ENCODE measurements around the gene ZNF248. TPM values are rescaled to one million over a fixed set of nuclear protein-coding genes. Genes with fewer than 3 reads are reported as not detected.

The ZNF248 gene
- total RNA-seq, 1 donor from 2014 or later: 9.3 TPM

DNA sequence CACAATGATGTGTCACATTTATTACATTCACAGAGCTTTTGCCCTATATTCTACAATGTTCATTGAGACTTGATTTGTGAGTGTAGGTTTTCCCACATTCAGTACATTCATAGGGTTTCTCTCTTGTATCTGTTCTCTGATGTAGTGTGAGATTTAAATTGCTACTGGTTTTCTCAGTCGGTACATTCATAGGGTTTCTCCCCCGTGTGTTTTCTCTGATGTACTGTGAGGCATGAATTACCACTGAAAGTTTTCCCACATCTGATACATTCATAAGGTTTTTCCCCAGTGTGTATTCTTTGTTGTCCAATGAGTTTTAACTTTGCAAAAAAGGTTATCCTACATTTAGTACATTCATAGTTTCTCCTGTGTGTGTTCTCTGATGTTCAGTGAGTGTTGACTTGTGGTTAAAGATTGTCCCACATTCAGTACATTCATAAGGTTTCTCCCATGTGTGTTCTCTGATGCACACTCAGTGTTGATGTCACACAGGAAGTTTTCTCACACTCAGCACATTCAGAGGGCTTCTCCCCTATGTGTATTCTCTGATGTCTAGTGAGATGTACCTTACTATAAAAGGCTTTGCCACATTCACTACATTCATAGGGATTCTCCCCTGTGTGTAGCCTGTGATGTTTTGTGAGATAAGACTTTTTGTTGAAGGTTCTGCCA lies 63.0 kb downstream of the ZNF248 start:
- Mint-ChIP-seq H3K27ac (no peak overlapping the region), H3K9me3 (peaks cover 13% of the 10 kb centered on the region), H3K4me3 (no peak overlapping the region), H3K36me3 (ENCODE audit: low read depth) (no peaks in the 10 kb centered on the region), H3K4me1 (no peaks in the 10 kb centered on the region), H3K27me3 (no peaks in the 10 kb centered on the region)
- DNase-seq: no peak
- intact Hi-C loops (cut with micrococcal nuclease): no loop called here

GRCh38 chr10:37789590-37789989 lies 67.8 kb downstream of the ZNF248 start:
- Mint-ChIP-seq H3K9me3 (peaks cover 4% of the 10 kb centered on the region), H3K4me3 (no peak overlapping the region), H3K36me3 (ENCODE audit: low read depth) (no peaks in the 10 kb centered on the region), H3K27ac (no peak overlapping the region), H3K27me3 (no peaks in the 10 kb centered on the region), H3K4me1 (no peaks in the 10 kb centered on the region)
- intact Hi-C loops (cut with micrococcal nuclease): no loop called here
- no peak for DNase-seq

GRCh38 chr10:37784678-37785077 lies 72.7 kb downstream of the ZNF248 start:
- intact Hi-C loops (cut with micrococcal nuclease): no loop called here
- Mint-ChIP-seq H3K9me3 (peaks cover 12% of the 10 kb centered on the region), H3K27ac (no peak overlapping the region), H3K27me3 (no peaks in the 10 kb centered on the region), H3K36me3 (ENCODE audit: low read depth) (no peaks in the 10 kb centered on the region), H3K4me1 (no peaks in the 10 kb centered on the region), H3K4me3 (no peak overlapping the region)
- no peak for DNase-seq

DNA sequence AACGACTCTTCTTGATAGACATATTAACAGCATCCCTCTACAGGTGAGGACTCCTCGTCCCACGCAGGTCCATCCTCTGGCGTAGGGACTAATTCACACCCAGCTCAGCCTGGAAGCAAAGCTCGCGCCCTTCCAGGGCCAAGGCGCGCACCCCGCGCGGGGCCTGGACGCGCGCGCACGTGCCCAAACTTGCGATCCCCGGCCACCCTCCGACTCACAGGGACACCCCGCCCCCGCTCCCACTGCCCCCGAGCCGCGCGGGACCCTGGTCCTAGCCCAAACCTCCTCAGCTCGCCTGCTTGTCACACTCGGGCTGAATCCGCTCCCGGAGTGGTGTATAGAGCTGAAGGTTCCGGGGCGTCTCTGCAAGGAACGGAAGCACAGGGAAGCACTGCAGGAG lies 76.9 kb downstream of the ZNF248 start:
- H3K27me3 Mint-ChIP-seq: no peaks in the 10 kb centered on the region
- no peak overlapping the region for H3K27ac Mint-ChIP-seq
- H3K4me1 Mint-ChIP-seq: no peaks in the 10 kb centered on the region
- no peak overlapping the region for H3K4me3 Mint-ChIP-seq
- no peak for DNase-seq
- H3K36me3 Mint-ChIP-seq (ENCODE audit: low read depth): no peaks in the 10 kb centered on the region
- peaks cover 16% of the 10 kb centered on the region for H3K9me3 Mint-ChIP-seq
- intact Hi-C loops (cut with micrococcal nuclease): no loop called here

DNA sequence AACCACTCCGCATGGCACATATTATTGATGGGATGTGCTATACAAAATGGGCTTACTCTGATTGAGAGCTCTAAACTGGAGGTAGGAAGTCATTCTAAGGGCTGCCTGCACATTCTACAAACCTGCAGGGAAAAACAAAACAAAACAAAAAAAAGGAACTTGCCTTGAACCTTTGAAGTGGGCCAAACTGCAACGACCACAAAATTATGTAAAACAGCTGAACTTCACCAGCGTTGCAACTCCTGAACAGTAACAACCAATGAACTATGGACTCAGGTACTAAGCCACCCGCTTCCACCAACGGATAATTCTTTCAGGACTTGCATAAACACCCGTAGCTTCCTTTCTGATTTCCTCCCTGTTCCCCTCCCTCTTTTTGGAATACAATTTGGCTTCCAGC lies 80.4 kb downstream of the ZNF248 start:
- Mint-ChIP-seq H3K4me1 (no peaks in the 10 kb centered on the region), H3K36me3 (ENCODE audit: low read depth) (no peaks in the 10 kb centered on the region), H3K4me3 (no peak overlapping the region), H3K9me3 (peaks cover 9% of the 10 kb centered on the region), H3K27me3 (no peaks in the 10 kb centered on the region), H3K27ac (no peak overlapping the region)
- no peak for DNase-seq
- intact Hi-C loops (cut with micrococcal nuclease): no loop called here

DNA sequence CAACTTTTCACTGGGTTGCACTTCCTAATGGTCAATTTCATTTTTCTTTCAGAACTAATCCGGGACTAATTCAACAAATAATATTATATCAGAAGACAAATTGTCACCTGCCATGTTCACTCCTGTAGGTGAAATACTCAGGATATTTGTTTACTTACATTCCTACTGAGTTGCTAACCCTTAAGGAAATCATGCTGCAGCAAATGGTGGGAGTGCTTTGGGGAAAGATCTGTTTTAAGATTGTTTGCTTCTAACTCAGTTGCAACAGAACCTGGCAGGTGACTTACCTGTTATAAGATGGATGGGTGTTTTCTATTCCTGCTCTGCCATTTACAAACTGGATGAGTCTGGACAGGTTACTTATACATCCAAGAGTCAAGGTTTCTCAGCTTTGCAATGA lies 81.8 kb downstream of the ZNF248 start:
- Mint-ChIP-seq H3K36me3 (ENCODE audit: low read depth) (no peaks in the 10 kb centered on the region), H3K27ac (no peak overlapping the region), H3K4me3 (no peak overlapping the region), H3K9me3 (peaks cover 7% of the 10 kb centered on the region), H3K27me3 (no peaks in the 10 kb centered on the region), H3K4me1 (no peaks in the 10 kb centered on the region)
- DNase-seq: no peak
- intact Hi-C loops (cut with micrococcal nuclease): no loop called here

DNA sequence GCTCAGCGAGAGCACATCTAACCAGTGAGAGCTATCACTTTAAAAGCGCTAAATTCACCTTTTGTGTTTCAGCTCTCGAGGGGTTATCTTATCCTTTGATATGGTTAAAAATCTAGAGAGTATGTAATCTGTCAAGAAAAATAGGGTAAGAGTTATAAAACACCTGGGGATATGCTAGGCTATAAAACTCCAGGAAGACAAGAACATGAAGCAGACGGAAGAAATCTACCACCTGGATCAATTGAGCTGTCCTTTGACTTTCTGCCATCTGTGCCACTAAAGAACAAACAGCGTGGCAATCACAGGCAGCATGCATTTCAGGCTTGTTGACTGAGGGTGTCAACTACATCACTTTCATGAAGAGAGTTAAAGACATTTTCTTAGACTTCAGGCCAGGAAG lies 83.1 kb downstream of the ZNF248 start:
- Mint-ChIP-seq H3K9me3 (peaks cover 7% of the 10 kb centered on the region), H3K4me3 (no peak overlapping the region), H3K36me3 (ENCODE audit: low read depth) (no peaks in the 10 kb centered on the region), H3K4me1 (no peaks in the 10 kb centered on the region), H3K27me3 (no peaks in the 10 kb centered on the region), H3K27ac (no peak overlapping the region)
- intact Hi-C loops (cut with micrococcal nuclease): no loop called here
- no peak for DNase-seq

DNA sequence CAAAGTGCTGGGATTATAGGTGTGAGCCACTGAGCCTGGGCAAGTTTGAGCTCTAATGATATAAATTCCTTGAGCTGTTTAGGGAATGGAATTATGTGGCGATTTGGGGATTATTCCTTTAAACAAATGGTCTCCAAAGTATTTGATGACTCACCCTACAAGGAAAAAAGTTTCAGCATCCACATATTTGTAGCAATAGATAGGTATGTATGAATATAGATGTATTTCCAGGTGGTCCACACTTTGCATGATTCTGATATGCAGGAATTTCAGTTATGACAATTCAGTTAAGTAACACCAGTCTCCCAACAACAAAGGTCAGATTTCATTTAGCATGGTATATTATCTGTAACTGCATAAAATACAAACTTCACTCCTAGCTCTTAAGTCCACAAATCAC lies 92.2 kb downstream of the ZNF248 start:
- peaks cover 17% of the 10 kb centered on the region for H3K9me3 Mint-ChIP-seq
- intact Hi-C loops (cut with micrococcal nuclease): no loop called here
- H3K27ac Mint-ChIP-seq: no peak overlapping the region
- no peaks in the 10 kb centered on the region for H3K4me1 Mint-ChIP-seq
- no peaks in the 10 kb centered on the region for H3K27me3 Mint-ChIP-seq
- DNase-seq: no peak
- H3K36me3 Mint-ChIP-seq (ENCODE audit: low read depth): no peaks in the 10 kb centered on the region
- H3K4me3 Mint-ChIP-seq: no peak overlapping the region

GRCh38 chr10:37763132-37763531 lies 94.3 kb downstream of the ZNF248 start:
- H3K36me3 Mint-ChIP-seq (ENCODE audit: low read depth): no peaks in the 10 kb centered on the region

DNA sequence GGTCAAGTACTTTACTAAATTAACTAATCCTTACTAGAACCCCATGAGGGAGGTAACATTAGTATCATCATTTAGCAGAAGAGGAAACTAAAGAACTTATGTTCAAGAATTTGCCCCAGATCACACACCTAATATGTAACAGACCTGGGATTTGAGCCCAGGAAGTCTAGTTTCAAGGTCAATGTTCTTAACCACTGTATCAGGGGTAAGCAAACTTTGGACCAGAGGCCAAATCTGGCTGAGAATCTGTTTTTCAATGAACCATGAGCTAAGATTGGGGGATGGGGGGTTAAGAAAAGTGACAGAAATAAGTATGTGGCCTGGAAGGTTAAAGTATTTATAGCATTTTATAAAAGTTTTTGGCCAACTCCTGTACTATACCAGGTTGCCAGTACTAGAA lies 95.1 kb downstream of the ZNF248 start:
- DNase-seq: no peak
- Mint-ChIP-seq H3K27me3 (no peaks in the 10 kb centered on the region), H3K36me3 (ENCODE audit: low read depth) (peaks cover 2% of the 10 kb centered on the region), H3K27ac (no peak overlapping the region), H3K4me1 (no peaks in the 10 kb centered on the region), H3K9me3 (peaks cover 17% of the 10 kb centered on the region), H3K4me3 (no peak overlapping the region)
- intact Hi-C loops (cut with micrococcal nuclease): no loop called here

More at GRCh38 chr10:37763132-37763531, 94.3 kb downstream of the ZNF248 start:
- Mint-ChIP-seq H3K9me3 (peaks cover 17% of the 10 kb centered on the region), H3K27me3 (no peaks in the 10 kb centered on the region), H3K4me3 (no peak overlapping the region), H3K4me1 (no peaks in the 10 kb centered on the region), H3K27ac (no peak overlapping the region)
- DNase-seq: no peak
- intact Hi-C loops (cut with micrococcal nuclease): no loop called here

GRCh38 chr10:37760817-37761216 lies 96.6 kb downstream of the ZNF248 start:
- no peak for DNase-seq
- Mint-ChIP-seq H3K4me3 (no peak overlapping the region), H3K36me3 (ENCODE audit: low read depth) (peaks cover 2% of the 10 kb centered on the region), H3K4me1 (no peaks in the 10 kb centered on the region), H3K9me3 (peaks cover 17% of the 10 kb centered on the region), H3K27me3 (no peaks in the 10 kb centered on the region), H3K27ac (no peak overlapping the region)
- intact Hi-C loops (cut with micrococcal nuclease): no loop called here

DNA sequence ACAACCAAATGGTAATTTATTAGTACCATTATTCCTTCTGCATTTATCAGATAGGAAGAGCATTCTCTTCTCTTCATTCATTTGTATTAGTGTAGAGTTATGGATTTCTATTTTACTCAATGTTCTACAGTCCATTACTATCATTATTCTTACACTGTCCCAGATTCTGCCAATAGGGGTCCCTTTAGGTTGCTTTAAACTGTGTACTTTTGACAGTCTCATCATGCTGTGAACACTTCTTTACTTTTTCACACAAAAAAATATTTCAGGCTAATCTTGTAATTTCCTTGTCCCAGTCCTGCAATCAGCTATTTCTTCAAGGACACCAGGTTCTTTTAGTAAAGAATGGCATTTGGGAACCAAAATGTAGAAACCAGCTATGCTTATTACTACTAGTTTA lies 99.3 kb downstream of the ZNF248 start:
- peaks cover 2% of the 10 kb centered on the region for H3K36me3 Mint-ChIP-seq (ENCODE audit: low read depth)
- no peaks in the 10 kb centered on the region for H3K27me3 Mint-ChIP-seq
- no peak for DNase-seq
- H3K27ac Mint-ChIP-seq: no peak overlapping the region
- H3K4me3 Mint-ChIP-seq: no peak overlapping the region
- intact Hi-C loops (cut with micrococcal nuclease): no loop called here
- H3K4me1 Mint-ChIP-seq: no peaks in the 10 kb centered on the region
- H3K9me3 Mint-ChIP-seq: peaks cover 11% of the 10 kb centered on the region

- H3K36me3 Mint-ChIP-seq (ENCODE audit: low read depth): peaks cover 2% of the 10 kb centered on the region
- DNase-seq: no peak
Observed at GRCh38 chr10:37754538-37755323, 102.7 kb downstream of the ZNF248 start.

DNA sequence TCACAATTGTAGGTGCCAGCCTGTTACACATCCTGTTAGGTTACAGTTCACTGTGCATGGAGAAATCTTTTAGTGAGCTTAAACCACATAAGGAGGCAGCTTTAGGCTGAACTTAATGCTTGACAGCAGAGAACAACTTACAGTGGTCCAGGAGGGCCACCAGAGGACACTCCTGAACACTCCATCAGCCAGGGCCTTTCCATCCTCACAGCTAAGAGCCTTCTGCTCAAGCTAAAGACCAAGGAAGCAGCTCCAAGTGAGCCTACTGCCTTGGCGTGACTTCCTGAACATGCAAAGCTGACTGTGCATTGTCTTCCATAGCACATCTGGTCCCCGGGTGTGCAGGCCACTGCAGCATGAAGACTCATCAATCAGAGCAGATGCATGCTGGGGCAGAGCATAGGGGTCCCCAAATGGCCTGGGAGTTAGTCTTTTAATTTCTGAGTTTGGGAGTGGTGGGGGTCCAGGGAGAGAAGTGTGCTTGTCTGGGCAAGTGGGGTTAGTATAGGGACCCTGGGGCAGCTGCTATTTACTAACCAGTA lies 105.0 kb downstream of the ZNF248 start:
- intact Hi-C loops (cut with micrococcal nuclease): no loop called here
- Mint-ChIP-seq H3K36me3 (ENCODE audit: low read depth) (no peaks in the 10 kb centered on the region), H3K27ac (no peak overlapping the region), H3K4me1 (no peaks in the 10 kb centered on the region), H3K27me3 (no peaks in the 10 kb centered on the region), H3K9me3 (no peaks in the 10 kb centered on the region), H3K4me3 (no peak overlapping the region)
- no peak for DNase-seq

More at GRCh38 chr10:37754538-37755323, 102.7 kb downstream of the ZNF248 start:
- intact Hi-C loops (cut with micrococcal nuclease): no loop called here
- Mint-ChIP-seq H3K27me3 (no peaks in the 10 kb centered on the region), H3K4me1 (no peaks in the 10 kb centered on the region), H3K27ac (no peak overlapping the region), H3K4me3 (no peak overlapping the region), H3K9me3 (peaks cover 8% of the 10 kb centered on the region)
